ENCODE measurements around the gene CYBC1. TPM values are rescaled to one million over a fixed set of nuclear protein-coding genes. Genes with fewer than 3 reads are reported as not detected.

The CYBC1 gene
- polyA plus RNA-seq, 1 donor (not counting 4 experiments of a cell fraction or from before 2014, with no cell fraction given): 30.2 TPM

GRCh38 chr17:82407255-82407654 is 43.3 kb downstream of the CYBC1 start:
- no peak overlapping the region for H3K27ac ChIP-seq (ENCODE audit: control insufficient read depth, insufficient read depth, low read length)
- peaks cover 4% of the 10 kb centered on the region for H4K20me1 ChIP-seq (ENCODE audit: control insufficient read depth, extremely low read depth, insufficient read depth, low read length)
- no peak overlapping the region for H3K9ac ChIP-seq (ENCODE audit: control insufficient read depth, extremely low read depth, insufficient read depth, low read length)
- TF ChIP-seq EZH2 (IDR thresholded peaks at IDR 0.05; ENCODE audit: low read length): no peak
- no peak for TF ChIP-seq CTCF (optimal IDR thresholded peaks at IDR 0.05 in 1 of 3, IDR thresholded peaks at IDR 0.05 in 1 of 3, conservative IDR thresholded peaks at IDR 0.05 in 1 of 3; ENCODE audit: extremely low read depth in 1 of 3, insufficient read depth in 2 of 3, low read length in 3 of 3)
- H3K4me1 ChIP-seq (ENCODE audit: control insufficient read depth, extremely low read depth, insufficient read depth, low read length): no peaks in the 10 kb centered on the region
- FAIRE-seq (no peak), DNase-seq (ENCODE audit: low read depth, low spot score) (no peak)
- no peak overlapping the region for H3K4me3 ChIP-seq (ENCODE audit: control insufficient read depth in 2 of 3, extremely low read depth in 1 of 3, insufficient read depth in 2 of 3, low read depth in 1 of 3, low read length in 3 of 3)
- no peaks in the 10 kb centered on the region for H3K9me1 ChIP-seq (ENCODE audit: control insufficient read depth, extremely low read depth, insufficient read depth, low read length)
- no peaks in the 10 kb centered on the region for H3K79me2 ChIP-seq (ENCODE audit: control insufficient read depth, insufficient read depth, low read length)
- dilution Hi-C loops (cut with MboI; ENCODE audit: extremely low pct_ligation_motif_present, low sequenced_read_pairs): no loop called here
- no peak overlapping the region for H3K4me2 ChIP-seq (ENCODE audit: control insufficient read depth, extremely low read depth, insufficient read depth, low read depth, low read length)
- no peak overlapping the region for H2AFZ ChIP-seq (ENCODE audit: control insufficient read depth, low read length)
- H3K27me3 ChIP-seq (ENCODE audit: control insufficient read depth, extremely low read depth, insufficient read depth, low read length): no peaks in the 10 kb centered on the region
- peaks cover 0 to 8% of the 10 kb centered on the region in 2 experiments for H3K36me3 ChIP-seq (ENCODE audit: control insufficient read depth in 2 of 2, extremely low read depth in 1 of 2, insufficient read depth in 2 of 2, low read length in 2 of 2)
- H3K9me3 ChIP-seq (ENCODE audit: control insufficient read depth, low read depth, low read length): no peaks in the 10 kb centered on the region

DNA sequence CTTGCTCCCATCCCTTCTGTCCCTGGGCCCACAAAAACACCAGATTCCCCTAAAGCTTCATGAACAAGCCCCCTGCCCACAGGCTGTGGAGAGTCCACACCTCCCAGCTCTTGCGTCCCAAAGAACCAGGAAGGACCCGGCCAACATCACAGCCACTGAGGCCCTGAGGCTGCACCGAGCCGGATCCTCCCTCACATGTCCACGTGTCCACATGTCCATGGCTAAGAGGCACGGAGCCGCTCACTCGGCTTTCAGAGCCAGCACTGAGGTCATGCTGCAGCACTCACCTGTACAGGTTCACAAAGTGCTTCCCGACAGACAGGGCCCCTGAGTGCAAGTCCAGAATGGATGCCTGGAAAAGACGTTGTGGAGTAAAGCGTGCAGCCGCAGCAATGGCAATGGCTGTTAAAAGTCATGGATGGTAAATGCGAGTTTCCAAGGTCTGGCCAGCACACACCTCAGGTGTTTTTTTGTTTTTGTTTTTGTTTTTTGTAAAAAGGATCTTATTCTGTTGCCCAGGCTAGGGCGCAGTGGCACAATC is 44.4 kb downstream of the CYBC1 start:
- no peaks in the 10 kb centered on the region for H3K9me3 ChIP-seq (ENCODE audit: control insufficient read depth, low read depth, low read length)
- no peaks in the 10 kb centered on the region for H3K9me1 ChIP-seq (ENCODE audit: control insufficient read depth, extremely low read depth, insufficient read depth, low read length)
- H3K27me3 ChIP-seq (ENCODE audit: control insufficient read depth, extremely low read depth, insufficient read depth, low read length): no peaks in the 10 kb centered on the region
- DNase-seq (ENCODE audit: low read depth, low spot score) (no peak), FAIRE-seq (no peak)
- no peak overlapping the region for H3K27ac ChIP-seq (ENCODE audit: control insufficient read depth, insufficient read depth, low read length)
- TF ChIP-seq EZH2 (IDR thresholded peaks at IDR 0.05; ENCODE audit: low read length) (no peak), CTCF (optimal IDR thresholded peaks at IDR 0.05 in 1 of 3, IDR thresholded peaks at IDR 0.05 in 1 of 3, conservative IDR thresholded peaks at IDR 0.05 in 1 of 3; ENCODE audit: extremely low read depth in 1 of 3, insufficient read depth in 2 of 3, low read length in 3 of 3) (no peak)
- H3K36me3 ChIP-seq (ENCODE audit: control insufficient read depth in 2 of 2, extremely low read depth in 1 of 2, insufficient read depth in 2 of 2, low read length in 2 of 2): peaks cover 0 to 8% of the 10 kb centered on the region in 2 experiments
- no peak overlapping the region for H3K4me2 ChIP-seq (ENCODE audit: control insufficient read depth, extremely low read depth, insufficient read depth, low read depth, low read length)
- H3K9ac ChIP-seq (ENCODE audit: control insufficient read depth, extremely low read depth, insufficient read depth, low read length): no peak overlapping the region
- no peak overlapping the region for H3K4me3 ChIP-seq (ENCODE audit: control insufficient read depth in 2 of 3, extremely low read depth in 1 of 3, insufficient read depth in 2 of 3, low read depth in 1 of 3, low read length in 3 of 3)
- no peak overlapping the region for H2AFZ ChIP-seq (ENCODE audit: control insufficient read depth, low read length)
- dilution Hi-C loops (cut with MboI; ENCODE audit: extremely low pct_ligation_motif_present, low sequenced_read_pairs): no loop called here
- H3K79me2 ChIP-seq (ENCODE audit: control insufficient read depth, insufficient read depth, low read length): no peaks in the 10 kb centered on the region
- peaks cover 4% of the 10 kb centered on the region for H4K20me1 ChIP-seq (ENCODE audit: control insufficient read depth, extremely low read depth, insufficient read depth, low read length)
- H3K4me1 ChIP-seq (ENCODE audit: control insufficient read depth, extremely low read depth, insufficient read depth, low read length): no peaks in the 10 kb centered on the region

All from keratinocyte (primary cell).